GM15510 (cell line): ENCODE results near the gene CCL4.

Experiments
- POLR2A ChIP-seq: IDR thresholded peaks from 3 replicates; pipeline ENCODE4 v1.6.1; 2011; ENCODE audit warnings: borderline replicate concordance; ENCODE audit not compliant: insufficient read length; ENCODE audit errors: extremely low read depth

Gene CCL4

DNA sequence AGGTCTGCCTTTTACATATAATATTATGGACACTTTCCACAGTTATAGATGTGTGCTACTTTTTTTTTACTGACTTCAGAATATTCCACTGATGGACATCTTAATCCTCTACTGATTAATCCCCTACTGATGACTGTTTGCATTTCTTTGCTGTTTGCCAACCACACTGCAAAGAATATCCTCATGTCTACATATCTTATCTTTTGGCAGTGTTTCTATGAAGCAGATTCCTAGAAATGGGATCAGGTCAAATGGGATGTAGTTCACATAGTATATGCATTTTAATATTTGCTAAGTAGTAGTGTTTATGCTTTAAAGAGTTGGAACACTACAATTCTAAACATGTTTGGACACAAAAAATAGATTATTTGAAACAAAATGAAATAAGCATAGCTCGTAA is 16.8 kb upstream of the CCL4 start:
- no peak for TF ChIP-seq POLR2A

DNA sequence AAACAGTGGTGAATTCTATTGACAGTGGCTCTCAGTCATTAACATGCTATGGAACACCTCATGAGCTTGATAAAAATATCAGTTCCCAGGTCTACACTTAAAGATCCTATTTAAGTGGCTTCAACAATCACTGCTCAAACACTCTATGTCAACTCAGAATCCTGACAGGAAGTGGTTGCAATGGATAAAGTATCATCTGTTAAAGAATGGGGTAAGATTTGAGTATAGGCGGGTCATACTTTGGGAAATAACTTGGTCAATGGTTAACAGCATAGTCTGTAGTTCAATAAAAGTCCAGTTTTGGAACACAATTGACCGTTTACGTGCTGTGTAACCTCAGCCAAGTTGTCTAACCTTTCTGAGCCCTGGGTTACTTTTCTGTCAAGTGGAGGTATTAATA is 16.2 kb upstream of the CCL4 start:
- peak; percentile 28 for TF ChIP-seq POLR2A

DNA sequence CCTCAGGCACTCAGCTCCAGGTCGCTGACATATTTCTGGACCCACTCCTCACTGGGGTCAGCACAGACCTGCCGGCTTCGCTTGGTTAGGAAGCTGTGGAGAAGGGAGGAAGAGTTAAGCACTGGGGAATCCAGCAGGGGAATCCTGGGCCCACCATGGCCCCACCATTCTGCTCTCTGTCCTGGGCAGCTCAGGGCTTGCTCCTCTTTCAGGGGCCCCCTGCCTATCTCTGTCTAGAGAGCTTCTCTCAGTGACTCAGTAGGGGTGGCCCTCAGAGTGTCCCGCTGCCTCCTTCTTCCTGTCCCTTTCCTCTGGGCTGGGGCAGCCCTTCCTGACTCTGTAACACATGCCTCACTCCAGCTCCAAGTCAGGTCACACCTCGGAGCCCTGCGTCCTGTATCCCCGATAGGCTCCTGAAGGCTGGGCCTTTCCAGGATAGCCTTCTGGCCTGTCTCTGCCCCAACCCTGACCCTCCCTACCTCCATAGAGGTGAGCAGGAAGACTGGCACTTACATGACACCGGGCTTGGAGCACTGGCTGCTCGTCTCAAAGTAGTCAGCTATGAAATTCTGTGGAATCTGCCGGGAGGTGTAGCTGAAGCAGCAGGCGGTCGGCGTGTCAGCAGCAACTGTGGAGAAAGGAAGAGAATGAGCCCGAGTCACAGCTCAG is 14.8 kb upstream of the CCL4 start:
- peak; percentile 40 for TF ChIP-seq POLR2A

DNA sequence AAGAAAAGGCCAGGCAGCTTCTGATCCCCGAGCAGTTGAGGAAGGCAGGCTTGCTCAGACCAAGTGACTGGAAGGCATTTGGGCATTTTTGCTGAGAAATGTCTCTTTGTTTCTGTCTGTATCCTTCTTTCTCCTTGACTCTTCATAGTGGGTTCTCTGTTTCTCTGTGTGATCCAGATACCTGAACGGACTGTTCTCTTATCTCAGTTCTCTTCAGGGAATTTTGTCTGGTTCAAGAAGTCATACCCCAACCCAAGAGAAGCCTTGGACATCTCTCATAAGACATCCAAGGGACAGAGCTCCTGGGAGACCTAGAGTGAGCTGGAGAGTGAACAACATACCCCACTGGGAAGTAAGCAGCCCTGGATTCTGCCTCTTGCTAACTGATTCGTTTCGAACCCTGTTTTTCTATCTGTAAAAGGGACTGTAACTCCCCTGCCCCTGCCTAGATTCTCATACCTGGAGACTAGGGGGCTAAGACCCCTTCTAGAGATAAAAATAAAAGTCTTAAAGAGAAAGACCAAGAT is 14.2 kb upstream of the CCL4 start:
- no peak for TF ChIP-seq POLR2A

DNA sequence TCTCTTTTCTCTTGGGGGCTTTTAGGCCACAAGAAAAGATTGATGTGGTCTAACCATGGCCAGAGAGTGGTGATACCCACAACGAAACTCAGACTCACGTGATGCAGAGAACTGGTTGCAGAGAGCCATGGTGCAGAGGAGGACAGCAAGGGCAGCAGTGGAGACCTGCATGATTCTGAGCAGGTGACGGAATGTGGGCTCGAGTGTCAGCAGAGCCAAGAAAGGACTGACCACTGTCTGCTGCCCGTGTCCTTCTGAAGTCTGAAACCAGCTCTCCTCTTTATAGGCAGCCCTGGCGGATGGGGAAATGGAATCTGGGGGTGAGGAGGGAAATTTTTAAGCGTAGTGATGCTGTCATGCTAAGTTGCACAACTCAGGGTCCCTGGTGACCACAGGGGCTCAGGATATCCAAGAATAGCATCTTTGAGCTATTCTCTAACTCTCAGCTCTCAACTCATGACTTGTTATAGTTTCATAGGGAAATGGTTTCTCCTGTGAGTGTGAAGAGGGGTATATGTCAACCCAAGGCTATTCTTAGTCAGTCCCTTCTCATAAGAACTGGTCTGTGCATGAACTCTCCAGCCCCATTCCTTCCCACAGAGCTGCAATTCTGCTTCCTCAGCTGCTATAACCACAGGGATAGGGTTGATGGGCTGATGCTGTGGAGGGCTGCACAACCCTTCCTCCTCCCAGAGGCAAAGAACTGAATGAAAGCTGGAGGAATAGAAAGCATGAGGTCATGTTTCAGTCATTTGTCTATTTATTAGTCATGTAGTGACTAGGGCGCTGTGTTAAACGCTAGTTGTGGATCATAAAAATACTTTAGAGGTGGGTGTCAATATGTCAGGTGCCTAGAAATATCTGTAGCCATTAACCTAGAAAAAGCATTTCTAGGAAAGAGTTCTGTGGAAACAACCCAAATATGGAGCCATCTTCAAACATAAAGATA is 13.5 kb upstream of the CCL4 start, which contains the start of gene CCL3:
TSS of gene CCL3 (minus strand) at position 256 of the 949 bp plus-strand sequence. CDS start at position 171, 85 bp downstream.
- peak; percentile 95 for TF ChIP-seq POLR2A

DNA sequence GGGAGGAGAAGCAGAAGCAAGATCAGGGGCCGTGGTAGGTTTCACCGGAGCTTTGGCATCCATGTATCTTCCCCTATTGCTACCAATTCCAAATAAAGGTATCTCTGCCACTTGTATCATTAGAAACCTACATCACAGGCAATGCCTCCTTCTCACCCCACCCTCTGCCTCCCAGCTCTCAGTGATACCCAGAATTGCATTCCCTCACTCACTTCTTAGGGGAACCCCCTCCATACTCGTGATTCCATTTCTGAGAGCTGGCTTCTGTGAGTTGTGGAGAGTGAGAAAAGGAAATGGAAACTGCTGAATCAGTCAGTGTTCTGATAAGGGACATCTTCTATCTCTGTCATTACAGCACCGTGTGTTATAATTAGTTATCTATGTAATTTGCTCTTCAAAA is 11.4 kb upstream of the CCL4 start:
- TF ChIP-seq POLR2A: no peak

DNA sequence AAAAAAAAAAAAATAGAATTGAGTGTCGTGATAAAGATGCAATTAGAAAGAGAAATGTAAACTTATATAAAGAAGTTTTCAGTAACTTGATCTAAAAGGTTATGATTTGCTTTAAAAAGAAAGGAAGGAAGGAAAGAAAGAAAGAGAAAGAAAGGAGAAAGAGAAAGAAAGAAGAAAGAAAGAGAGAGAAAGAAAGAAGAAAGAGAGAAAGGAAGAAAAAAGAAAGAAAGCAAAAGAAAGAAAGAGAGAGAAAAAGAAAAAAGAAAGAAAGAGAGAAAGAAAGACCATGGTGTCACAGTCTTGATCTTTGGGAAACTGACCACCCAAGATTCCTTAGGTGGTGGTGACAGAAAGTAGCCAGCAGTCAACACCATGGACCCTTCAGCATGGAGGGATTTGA is 9.4 kb upstream of the CCL4 start:
- TF ChIP-seq POLR2A: no peak

DNA sequence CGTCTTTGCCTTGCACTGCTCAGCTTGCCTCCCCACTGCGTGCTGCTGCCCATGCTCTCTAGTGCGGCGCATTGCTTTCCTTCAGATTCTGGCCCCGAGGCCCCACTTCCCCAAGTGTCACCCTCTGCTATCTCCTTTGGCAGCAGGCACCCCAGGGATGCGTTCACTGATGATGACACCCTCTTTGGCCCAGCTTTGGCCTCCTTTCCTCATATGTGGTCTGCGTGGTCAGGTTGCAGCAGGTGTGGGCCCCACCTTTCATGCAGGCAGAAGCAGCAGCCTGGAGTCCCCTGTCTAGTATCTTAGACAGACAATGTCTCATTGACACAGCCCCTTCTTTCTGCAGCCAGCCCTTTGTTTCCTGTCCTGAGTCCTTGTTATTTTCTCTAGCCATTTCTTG is 8.9 kb upstream of the CCL4 start:
- no peak for TF ChIP-seq POLR2A

DNA sequence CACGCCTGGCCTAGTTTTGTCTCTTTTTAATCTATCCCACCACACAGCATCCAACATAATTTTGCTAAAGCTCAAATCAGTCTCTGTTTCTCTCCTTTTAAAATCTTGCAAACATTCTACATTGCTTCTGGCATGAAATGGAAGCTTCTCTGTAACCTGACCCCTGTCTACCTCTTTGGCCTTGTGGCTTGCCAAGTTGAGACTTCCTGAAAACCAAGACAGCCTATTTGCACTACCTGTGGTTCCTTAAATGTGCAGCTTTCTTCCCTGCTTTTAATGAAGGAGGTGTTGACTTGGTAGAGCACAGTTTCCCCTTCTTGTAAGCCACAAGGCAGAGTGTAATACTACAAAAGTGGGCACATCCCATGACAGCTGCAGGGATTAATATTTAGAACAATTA is 7.6 kb upstream of the CCL4 start:
- no peak for TF ChIP-seq POLR2A

DNA sequence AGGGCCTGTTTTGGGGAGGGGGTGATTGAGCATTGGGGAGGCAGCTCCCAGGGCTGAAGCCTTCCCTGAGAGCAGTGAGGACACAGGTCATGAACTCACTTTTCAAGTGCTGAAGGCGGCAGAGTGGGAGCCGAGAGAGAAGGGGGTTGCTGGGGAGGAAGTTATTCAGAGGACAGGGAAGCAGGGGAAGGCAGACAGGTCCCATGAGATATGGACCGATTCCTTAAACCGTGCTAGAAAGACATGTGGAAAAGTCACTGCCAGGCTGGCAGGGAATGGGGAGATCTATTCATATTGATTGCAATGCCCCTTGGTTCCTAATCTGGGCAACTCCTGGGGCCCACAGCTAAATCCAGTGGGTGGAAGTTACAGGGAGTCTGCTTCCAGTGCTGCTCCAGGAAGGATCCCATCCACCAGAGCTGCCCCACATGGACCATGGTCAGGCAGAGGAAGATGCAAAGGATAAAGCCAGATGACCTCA is 1.1 kb downstream of the CCL4 start:
- no peak for TF ChIP-seq POLR2A

DNA sequence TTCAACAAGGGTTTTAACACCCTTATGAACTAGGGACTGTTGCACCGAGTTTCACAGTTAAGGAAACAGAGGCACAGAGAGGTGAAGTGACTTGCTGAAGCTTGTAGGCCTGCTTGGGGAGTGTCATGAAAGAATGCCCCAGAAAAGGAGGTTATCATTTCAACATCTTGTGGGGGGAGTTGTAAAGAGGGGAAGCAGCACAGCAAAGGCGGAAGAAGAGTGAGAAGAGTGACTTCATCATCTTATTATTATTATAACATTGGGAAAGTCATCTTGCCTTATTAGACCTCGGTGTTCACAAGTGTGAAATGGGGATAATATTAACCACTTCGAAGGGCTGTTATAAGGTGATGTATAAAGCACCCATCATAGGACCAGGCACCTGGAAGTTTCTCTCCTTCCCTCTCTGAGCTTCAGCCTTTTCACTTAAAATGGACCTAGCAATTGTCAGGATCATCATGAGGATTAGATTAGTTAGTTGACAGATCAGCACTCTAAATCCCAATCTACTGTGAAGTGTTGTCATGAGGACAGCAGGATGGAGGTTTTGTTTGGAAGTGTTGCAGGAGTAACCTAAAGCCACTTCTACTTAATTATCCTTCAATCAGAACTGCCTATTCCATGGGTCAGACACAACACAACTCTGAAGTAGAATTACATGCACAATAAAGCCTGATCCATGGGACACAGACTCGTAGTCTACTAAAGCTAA is 2.3 kb downstream of the CCL4 start:
- TF ChIP-seq POLR2A: no peak

DNA sequence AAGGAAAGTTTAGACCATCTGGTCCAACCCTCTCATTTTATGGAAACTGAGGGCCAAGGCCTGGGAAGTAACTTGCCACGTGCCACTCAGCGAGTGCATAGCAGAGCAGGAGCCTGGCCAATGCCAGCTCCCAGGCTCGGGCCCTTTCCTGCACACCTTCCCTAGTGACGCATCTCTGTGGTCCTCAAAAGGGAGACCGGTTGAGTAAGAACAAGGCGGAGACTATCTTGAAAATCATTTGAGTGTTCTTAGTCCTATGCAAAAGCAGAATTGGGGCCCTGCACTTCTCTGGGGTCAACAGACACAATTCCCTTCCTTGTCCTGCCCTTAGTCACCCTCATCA is 2.8 kb downstream of the CCL4 start:
- TF ChIP-seq POLR2A: no peak

DNA sequence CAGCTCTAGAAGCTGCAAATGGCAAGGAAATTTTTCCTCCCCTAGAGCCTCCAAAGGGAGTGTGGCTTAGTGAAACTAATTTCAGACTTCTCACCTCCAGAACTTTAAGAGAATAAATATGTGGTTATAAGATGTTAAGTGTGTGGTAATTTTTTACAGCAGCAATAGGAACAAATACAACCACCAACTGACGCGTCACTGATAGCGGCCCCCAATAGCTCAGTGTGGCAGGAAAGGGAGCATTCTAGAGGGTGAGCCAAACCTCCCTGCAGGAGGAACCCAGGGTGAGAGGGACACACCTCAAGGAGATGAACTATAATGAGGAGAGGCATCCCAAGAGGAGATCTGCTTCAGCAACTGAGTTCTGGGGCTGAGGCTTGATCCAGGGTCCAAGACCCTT is 4.0 kb downstream of the CCL4 start:
- no peak for TF ChIP-seq POLR2A

DNA sequence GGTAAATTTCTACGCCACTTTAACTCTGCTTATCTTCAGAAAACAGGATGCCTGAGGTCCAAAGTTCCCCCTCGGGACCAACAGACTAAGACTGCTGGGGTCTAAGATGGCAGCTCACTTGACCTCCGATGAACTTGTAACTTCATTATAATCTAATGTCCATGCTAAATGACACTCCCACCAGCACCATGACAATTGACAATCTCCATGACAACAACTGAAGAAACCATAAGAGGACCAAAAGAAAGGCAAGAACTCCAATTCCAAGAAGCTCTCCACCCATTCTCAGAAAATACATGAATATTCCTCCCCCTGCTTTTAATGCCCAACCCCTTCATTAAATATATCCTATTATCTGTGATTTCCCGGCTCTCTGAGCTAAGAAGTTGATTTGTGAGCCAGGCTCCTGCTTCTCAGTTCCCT is 7.5 kb downstream of the CCL4 start:
- no peak for TF ChIP-seq POLR2A

DNA sequence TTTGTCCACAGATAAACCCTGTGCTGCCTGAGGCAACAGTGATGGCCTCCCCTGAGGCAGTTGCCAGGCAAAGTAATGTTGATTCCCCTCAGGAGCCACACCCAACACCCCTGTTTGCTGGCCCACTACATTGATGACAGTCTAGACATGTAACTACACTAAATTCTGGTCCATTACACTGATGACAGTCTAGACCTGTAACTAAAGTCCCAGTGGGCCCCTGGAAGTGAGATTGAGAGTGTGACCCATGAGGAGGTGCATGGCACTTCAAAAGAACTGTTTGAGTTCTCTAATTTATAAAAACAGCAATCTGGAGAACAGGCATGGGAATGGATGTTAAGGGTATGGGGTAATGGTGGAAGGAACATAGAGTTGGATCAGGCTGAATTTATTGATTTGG is 8.9 kb downstream of the CCL4 start:
- no peak for TF ChIP-seq POLR2A

DNA sequence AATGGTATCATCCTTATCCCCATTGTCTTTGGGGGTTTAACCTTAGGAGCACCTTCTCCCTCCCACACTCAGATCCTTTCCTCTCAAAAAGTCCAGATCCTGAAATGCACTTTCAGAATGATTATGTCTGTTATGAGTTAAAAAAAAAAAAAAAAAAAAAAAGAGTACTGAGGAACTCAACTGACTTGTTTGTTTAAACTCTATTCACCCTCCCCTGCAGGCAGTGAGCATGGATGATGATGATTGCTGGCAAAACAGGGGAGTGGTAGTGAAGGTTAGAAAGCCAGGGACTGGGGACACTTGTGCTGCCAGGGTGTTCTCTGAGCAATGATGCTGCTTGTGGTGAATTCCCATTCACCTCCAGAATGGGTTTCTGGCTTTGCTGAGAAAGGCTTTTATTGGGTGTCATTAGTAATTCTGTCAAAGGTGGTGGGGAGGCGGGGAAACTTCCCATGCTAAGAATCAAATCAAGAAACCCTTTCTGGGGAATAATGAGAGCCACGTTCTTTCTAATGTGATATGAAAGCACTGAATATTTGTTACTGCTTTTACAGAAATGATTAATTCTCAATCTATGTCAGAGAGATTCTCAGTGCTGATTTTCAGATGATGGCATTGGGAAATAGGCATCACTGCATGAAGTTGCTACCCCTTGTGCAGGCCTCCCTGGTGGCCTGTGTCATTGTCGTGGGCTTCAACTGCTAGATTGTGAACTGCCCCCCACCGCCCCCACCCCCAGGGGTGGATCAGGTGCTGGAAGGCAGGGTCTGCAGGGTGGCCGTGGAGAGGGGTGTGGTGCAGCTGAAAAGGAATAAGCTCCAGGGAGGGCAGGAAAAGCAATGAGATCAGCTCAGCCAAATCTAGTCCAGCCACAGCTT is 14.1 kb downstream of the CCL4 start:
- TF ChIP-seq POLR2A: no peak
